ENCODE results near the gene RAP1A.
"Not testable (repeated sequence)": the region's sequence is repeated elsewhere in the genome, so short reads cannot be mapped to it uniquely, and the experiment has no call there.

Gene RAP1A

DNA sequence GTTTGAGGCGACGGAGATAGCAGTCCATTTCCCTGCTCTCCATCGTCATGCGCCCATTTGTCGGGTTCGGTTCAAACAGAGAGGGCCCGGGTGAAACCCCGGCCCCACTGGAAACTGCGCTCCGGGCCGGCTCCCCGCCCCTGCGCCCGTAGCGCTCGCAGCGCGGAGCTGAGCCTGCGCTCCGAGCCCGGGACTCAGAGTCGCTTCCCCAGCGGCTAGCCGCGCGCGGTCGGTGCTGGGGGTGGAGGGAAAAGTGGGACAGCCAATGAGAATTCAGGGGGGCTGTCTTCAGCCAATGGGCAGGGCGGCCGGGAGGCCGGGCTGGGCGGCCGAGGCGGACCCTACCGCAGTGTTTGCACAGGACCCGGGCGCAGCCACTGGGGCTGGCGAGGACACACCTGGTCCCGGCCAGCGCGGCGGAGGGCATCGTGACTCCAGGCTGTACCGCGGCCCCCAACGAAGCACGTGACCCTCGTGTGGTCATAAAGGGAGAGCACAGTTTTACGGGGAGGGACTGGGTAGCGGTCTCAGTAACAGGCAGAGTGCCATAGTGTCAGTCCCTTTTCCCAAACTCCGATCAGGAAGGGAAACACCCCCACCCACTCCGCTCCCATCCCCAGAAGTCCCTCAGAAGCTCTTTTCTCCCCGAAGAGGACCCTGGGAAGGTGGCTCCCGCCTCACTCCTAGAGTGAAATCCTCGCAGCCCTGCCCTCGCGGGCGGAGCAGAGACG is 119.8 kb downstream of the RAP1A start, which contains the start of gene INKA2:
Gene INKA2, minus strand, starts transcription at position 202 of the 731 bp plus-strand sequence. Its CDS starts 153 bp downstream, at position 49.
- DNase-seq, result peak; percentile 90

DNA sequence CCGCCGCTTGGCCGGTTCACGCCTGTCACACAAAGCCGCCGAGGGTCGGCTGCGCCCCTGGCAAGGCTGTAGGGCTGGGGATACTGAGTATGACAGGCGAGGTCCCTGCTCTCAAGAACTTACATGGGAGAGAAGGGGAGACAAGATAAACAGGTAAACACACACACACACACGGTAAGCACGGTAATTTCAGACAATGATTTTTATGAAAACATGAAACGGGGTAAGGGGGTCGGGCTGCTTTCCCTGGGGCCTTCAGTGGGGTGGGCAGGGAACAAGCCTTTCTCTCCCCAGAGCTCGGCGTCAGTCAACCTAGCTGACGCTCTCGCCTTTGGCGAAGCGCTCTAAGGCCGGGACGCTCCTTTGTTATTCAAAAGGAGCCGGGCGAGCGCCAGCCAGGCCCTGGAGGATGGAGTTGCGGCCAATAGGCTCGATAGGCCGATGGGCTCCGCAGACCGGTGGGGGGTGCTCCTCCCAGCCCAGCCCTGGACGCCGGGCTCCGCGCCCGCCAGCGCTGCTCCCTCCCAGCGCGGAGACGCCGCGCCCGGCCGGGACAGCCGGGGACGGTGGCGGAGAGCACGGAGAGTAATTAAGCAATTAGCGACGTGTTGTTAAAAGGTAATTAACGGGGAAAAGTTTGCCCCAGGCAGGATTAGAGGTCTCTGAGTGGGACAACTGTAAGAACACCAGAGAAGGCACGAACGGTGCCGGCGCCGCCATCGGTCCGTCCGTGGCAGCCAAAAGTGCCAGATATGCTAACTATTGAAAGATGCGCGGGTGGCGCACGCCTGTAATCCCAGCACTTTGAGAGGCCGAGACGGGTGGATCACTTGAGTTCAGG is 120.6 kb downstream of the RAP1A start:
- DNase-seq, result peak; percentile 74

DNA sequence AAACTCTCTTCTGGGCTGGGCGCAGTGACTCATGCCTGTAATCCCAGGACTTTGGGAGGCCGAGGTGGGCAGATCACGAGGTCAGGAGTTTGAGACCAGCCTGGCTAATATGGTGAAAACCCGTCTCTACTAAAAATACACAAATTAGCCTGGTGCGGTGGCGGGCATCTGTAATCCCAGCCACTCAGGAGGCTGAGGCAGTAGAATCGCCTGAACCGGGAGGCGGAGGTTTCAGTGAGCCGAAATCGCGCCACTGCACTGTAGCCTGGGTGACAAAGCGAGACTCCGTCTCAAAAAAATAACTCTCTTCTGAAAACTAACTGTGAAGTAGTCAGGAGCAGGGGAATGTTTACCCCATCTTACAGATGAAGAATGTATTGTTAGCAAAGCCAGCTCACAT is 122.7 kb downstream of the RAP1A start:
- not testable (repeated sequence) for DNase-seq

DNA sequence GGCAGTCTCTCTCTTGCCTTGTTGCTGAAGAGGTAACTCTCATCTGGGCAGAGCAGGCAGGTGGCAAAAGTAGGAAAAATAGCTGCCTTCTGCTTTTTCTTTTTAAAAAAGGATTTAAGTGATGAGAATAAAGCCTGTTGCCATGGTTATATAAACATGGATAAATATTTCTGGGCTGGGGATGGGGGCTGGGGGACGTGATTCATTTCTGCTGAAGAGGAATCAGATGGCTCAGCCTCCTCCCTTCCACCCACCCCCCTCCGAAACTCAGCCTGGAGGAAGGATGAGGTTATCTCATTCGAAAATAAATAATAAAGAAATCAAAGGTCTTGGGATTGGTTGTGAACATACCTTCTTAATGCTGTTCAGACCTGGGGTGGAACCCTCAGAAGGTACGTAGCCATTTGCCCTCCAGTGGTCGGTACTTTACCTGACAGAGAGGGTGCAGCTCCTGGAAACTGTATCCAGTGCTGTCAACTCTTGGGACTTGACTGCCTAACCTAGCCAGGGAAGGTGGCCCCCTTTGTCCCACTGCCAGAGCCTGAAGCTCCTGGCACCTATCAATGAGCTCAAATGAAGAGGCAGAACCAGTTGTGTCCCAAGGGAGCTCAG is 123.5 kb downstream of the RAP1A start:
- DNase-seq, result no peak

DNA sequence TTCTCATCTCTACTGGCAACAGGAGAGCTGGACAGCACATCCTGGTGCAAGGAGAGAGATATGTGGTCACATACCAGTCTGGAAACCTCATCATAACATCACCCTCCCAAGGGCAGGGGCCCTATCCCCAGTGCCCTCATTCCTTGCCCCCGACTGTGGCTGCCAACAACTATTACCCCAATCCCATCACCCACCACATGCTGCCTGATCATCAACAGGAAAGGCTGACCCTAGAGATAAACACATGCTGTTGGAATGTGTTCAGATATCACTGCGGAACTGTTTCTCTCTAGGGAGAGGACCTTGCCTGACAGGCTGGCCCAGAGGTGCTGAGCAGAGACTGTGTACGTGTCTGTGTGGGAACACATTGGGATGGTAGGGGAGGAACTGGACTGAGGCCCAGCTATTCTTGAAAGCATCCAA is 124.1 kb downstream of the RAP1A start:
- no peak for DNase-seq

DNA sequence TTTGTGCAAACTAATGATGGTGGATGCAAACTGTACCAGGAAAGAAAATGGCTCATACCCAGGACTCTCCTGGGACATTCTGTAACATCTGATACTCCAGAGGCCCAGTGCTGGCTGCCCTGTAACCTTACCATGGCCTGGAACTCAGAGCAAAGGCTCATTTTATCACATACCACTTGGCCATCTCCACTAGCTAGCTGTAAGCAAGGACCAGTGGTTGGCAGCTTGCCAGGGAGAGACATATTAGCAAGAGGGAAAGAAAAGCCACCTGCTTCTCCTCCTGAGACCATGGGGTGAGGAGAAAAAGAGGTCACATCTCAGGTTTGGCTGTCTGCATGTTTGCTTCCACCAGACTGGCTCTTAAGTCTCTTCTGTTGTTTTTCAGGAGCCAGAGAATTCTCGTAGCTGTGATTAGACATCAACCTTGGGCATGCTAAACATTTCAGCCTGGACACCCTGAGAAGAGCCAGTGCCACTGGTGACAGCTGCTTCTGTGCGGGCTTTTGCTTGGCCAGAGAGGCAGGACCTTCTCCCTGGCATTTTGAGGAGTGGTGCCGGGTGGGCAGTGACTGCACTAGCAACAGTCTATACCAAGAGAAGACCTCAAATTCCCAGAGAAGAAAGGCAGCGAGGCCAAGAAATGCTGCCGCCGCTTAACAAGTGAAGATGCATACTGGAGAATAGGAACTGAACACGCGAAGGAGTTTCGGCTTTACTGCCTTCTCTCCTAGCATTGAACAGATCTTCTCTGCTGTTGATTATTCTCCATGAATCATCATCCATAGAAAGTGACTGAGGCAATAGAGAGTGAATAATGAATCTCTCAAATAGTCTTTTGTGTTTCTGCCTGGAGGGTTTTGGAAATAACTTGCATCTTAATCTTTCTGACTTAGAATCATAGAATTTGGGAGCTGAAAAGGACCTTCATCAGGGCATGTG is 126.4 kb downstream of the RAP1A start:
- no peak for DNase-seq

DNA sequence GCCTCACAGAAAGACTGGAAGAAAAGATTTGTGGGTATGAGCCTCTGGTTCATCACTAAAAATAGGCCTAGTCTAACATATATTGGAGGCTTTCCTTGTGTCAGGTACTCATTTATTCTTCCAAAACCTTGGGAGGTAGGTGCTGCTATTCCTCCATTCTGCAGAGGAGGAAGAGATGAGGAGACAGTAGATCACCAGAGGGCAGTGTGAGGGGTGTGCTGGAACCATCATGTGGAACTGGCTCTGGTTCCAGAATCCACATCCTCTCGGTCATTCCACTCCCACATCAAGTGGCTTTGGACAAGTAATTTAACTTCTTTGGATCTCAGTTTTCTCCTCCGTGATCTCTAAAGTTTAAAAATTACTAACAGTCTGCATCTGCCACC is 127.0 kb downstream of the RAP1A start:
- no peak for DNase-seq

DNA sequence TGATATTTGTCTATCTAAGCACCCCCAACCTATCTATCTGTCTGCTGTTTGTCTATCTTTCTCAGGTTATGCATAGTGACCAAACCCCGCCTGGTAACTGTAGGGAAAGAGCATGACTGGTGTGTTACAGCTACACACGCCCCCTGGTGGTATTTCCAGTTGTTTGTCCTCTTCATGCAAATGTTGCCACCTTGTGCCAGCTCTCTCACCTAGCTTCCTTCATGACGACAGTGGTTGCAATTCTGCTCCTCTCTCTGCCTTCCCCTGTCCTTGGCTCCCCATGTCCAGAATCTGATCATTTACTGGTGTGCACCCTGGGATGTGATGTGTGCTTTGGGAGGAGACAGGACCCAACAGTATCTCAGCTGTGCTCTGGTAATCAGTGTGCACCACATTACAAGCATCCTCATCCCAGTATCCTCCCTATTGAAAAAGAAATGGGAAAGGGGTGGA is 127.7 kb downstream of the RAP1A start:
- DNase-seq, result no peak

DNA sequence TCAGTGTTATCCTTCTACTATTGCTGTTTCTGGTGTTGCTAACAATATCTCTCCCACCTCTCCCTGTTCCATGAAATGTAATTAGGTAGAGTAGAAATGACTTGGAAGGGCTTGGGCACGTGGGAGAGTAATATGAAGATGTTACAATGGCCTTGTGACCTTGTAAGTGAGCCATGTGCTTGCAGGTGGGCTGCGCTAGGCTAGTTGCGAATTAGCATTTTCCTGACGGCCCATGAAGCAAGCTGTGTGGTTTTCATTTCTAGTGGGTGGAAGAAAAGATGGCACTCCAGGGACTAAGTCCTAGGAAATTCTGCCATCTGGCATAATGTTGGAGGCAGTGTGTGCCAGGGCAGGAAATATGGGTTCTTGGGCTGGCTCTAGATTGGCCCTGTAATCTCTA is 128.4 kb downstream of the RAP1A start:
- no peak for DNase-seq

DNA sequence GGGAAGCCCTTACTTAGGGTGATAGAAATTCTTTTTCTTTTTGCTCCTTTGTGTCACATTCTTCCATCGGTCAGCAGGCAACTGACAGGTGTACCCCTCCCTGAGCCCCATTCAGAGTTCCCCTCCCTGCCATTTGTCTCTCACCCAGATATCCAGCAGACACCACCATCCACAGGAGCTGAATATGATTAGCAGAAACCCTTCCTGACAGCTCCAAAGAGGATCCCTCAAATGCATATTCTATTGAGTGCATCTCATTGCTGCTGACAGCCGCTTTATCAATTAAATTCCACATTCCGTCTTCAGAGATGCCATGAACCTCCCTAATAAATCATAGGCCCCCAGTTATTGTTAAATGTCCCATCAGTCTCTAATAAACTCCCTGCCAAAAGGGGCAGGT is 130.0 kb downstream of the RAP1A start:
- no peak for DNase-seq

DNA sequence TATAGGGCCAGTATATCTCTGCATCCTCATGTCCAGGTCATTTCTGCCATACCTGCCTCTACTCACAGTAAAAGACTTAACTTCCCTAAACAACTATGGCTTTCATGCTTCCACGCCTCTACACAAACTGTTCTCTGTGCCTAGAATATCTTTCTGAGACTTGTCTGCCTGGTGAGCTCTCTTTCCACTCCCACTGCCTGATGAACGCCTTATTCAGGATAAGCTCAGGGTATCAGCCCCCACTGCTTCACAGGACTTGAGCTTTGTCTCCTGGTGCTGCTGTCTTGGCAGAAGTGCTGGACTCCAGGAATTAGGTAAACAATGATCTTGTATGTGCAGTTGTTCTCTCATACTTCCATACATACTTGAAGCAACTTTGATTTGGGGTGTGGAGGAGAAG is 131.3 kb downstream of the RAP1A start:
- DNase-seq, result no peak

DNA sequence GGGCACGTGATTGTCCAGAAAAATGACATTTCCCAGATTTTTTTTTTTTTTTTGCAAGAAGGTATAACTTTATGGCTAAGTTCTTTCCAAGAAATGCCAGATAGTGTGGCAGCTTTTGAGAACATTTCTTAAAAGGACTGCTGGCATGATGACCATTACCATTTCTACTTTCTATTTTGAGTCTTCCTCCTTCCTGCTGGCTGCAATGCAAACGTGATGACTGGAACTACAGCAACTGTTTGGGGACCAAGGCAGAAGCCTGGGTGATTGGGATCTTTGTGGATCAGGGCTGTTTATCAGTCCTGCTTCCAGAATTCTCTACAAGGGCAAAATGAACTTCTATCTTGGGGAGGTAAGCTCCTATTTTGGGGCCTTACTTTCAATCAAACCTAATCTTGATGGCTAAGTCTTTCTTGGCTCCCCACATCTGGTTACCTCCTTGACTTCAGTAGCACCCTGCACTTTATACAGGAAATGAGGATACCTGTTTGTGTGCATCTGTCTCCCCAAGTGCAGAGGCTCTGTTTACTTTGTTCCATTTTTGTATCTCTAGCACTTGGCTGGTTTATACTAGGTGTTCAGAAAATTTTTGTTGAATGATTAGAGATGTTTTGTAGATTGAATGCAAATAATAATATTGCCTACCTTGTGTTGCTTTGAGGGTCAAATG is 132.5 kb downstream of the RAP1A start:
- DNase-seq, result no peak

DNA sequence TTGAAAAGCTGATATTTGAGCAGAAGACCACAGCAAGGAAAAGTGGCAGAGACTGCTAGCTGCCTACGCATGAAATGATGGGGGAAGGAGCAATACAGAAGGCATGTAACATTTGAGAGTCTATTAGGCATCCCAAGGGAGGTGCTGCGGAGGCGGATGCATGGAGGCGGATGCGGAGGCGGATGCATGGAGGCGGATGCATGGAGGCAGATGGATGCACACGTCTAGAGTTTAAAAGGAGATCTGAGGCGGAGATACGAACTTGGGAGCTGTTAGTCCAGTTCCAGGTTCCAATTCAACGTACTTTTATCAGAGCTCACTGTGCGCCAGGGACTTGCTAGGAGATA is 135.4 kb downstream of the RAP1A start:
- DNase-seq, result no peak

DNA sequence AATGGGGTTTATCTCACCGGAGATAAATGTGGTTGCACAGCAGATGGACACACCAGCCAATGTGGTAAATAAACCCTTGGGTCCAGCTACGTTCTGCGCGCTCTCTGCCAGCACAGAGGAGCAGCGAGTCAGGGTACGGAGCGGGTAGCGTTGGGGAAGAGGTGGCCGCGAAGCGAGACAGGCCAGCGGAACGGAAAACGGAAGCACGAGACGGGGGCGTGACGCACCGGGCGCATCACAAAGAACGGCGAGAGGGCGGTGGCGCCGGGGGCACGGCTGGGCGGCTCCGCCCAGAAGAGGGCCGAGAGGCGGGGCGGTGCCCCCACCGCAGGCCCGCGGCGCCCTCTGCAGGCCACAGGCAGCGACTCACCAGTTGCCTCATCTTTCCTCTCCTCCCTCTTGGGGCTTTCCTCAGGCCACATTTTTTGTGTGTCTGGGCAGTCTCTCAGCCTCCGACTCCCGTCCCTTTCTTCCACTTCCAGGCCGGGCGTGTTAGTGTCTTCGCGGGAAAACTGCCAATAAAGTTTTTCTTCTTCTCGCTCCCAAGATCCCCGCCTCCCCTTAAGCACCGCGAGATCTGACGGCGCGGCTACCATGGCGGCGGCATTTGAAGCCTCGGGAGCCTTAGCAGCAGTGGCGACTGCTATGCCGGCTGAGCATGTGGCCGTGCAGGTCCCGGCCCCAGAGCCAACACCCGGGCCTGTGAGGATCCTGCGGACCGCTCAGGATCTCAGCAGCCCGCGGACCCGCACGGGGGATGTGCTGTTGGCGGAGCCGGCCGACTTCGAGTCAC is 135.9 kb downstream of the RAP1A start, which contains the start of gene DDX20:
Gene DDX20, plus strand, starts transcription at position 571 of the 793 bp plus-strand sequence. Its CDS starts 24 bp downstream, at position 595.
- DNase-seq, result peak; percentile 94

DNA sequence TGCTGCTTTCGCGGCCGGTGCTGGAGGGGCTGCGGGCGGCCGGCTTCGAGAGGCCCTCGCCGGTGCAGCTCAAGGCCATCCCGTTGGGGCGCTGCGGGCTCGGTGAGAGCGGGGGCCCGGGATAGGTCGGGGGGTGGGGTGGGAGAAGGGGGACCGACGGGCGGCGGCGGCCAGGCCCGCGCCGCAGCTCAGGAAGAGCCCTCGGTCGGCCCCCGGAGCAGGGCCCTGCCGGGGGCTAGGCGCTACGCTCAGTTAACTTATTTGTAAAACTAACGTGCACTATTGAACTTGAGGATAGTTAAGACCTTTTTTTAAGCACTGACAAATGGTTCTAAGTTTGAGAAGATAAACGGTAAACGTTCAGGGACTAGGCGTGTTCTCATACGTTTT is 136.5 kb downstream of the RAP1A start:
- no peak for DNase-seq

DNA sequence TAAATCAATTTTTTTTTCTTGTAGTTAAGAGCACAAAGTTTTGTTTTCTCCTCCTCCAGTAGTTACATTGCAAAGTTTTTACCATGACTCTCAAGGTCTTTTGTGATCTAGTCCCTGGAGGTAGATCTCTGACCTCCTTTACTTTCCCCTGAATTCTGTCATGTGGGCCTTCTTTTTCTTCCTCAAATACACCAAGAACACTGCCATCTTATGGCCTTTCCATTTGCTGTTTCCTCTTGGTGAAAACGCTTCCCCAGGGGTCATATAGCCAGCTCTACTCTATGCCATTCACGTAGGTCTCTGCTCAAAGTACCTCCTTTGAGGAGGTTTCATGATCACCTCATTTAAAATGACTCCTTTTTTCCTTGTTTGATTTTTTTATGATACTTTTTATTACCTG is 138.8 kb downstream of the RAP1A start:
- DNase-seq, result no peak

DNA sequence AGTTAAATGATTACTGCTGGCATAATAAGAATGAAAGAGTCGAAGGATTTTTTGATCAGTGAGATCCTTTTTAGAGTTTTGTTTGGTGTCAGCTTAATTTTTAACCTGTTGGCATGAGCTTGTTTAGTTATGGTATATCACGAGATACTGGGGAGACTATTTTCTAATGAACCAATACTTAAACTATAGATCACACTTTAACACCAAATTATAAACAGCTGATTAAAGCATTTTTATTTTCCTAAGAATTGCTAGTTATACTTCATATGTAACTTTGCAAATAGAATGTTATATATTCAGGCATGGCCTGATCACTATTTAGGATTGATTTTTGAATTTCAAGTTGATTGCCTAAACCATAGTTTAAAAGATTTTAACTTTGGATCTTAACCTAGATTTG is 142.1 kb downstream of the RAP1A start:
- DNase-seq, result no peak

DNA sequence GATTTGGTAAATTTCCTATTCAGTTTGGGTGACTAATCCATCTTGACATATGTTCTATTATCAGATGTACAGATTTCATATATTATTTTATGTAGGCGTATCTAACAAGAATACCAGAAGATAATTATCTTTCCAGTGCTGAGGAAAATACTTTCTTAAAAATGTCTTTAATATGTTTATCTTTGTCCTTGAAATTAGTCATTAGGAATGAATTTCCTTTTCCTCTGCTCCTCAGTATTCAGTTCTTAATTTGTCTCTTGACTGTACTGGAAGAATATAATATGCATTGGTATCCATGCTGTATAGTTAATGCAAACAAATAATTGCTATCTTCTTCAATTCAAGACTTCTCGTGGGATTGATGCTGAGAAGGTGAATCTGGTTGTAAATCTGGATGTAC is 142.7 kb downstream of the RAP1A start:
- no peak for DNase-seq
